ENCODE measurements around the gene PCDHA2. TPM values are rescaled to one million over a fixed set of nuclear protein-coding genes. Genes with fewer than 3 reads are reported as not detected.
"Not testable (repeated sequence)": the region's sequence is repeated elsewhere in the genome, so short reads cannot be mapped to it uniquely, and the experiment has no call there.

PCDHA2 gene
- total RNA-seq, 1 experiment from 2014 or later, result 2.4 TPM

GRCh38 chr5:140780512-140780911 is 14.1 kb upstream of the PCDHA2 start (continued):
- TF ChIP-seq HMGXB4 (CRISPR knock-in tag; IDR thresholded peaks at IDR 0.05), result no peak
- no peak for TF ChIP-seq ZMAT4 (CRISPR knock-in tag; IDR thresholded peaks at IDR 0.05)

- Mint-ChIP-seq H3K36me3 (peaks cover 30% of the 10 kb centered on the region), H3K27ac (no peak within 1 kb of the TSS), H3K4me1 (peaks cover 5% of the 10 kb centered on the region; the same call in 1 of the 2 replicates), H3K9me3 (peaks cover 53% of the 10 kb centered on the region), H3K4me3 (peak within 1 kb of the TSS; percentile 58), H3K27me3 (ENCODE audit: low read depth) (peaks cover 6% of the 10 kb centered on the region)
- CTCF ChIA-PET, result interaction anchor here (0.6 to 4.8 kb wide), 46 partner anchors 9 to 437 kb away, joined by 3 to 91 read pairs (median 5); partner anchors contain the start of genes PCDHA10, PCDHA11, PCDHA12 and PCDHA2
- DNase-seq (ENCODE audit: low spot score) (peak; percentile 24), ATAC-seq (peak; percentile 69)
- POLR2A ChIA-PET, result interaction anchor here (0.6 to 1.2 kb wide), 2 partner anchors 21 to 141 kb away, joined by 4 read pairs; no protein-coding TSS in a partner anchor
- peak; percentile 49 for TF ChIP-seq CTCF (IDR thresholded peaks at IDR 0.05)
- TF ChIP-seq TEAD4 (CRISPR knock-in tag; IDR thresholded peaks at IDR 0.05), result no peak
- no peak for TF ChIP-seq ZNF425 (CRISPR knock-in tag; conservative IDR thresholded peaks at IDR 0.05)
- no peak for TF ChIP-seq CBFB (CRISPR knock-in tag; IDR thresholded peaks at IDR 0.05; ENCODE audit: low read depth)
- TF ChIP-seq ESRRA (CRISPR knock-in tag; IDR thresholded peaks at IDR 0.05; ENCODE audit: borderline replicate concordance), result no peak
- TF ChIP-seq EMX1 (CRISPR knock-in tag; IDR thresholded peaks at IDR 0.05), result no peak
- no peak for TF ChIP-seq SMAD4 (CRISPR knock-in tag; IDR thresholded peaks at IDR 0.05)
Observed at GRCh38 chr5:140785905-140786686, 8.6 kb upstream of the PCDHA2 start, which contains the start of gene PCDHA1. Gene PCDHA1 (plus strand): TSS chr5:140786140.

GRCh38 chr5:140787422-140787821 is 7.2 kb upstream of the PCDHA2 start:
- H3K4me3 Mint-ChIP-seq; DNase-seq (ENCODE audit: low spot score); POLR2A ChIA-PET; H3K27me3 Mint-ChIP-seq (ENCODE audit: low read depth); H3K27ac Mint-ChIP-seq; H3K4me1 Mint-ChIP-seq; ATAC-seq: not testable (repeated sequence)
- CTCF ChIA-PET, result interaction anchor here (1.7 to 4.8 kb wide), 6 partner anchors 8 to 51 kb away, joined by 6 to 91 read pairs (median 15); partner anchors contain the start of genes PCDHA2 and PCDHA4
- Mint-ChIP-seq H3K9me3 (peaks cover 42% of the 10 kb centered on the region), H3K36me3 (peaks cover 20% of the 10 kb centered on the region)

GRCh38 chr5:140787849-140788504 is 6.7 kb upstream of the PCDHA2 start:
- H3K9me3 Mint-ChIP-seq, result peaks cover 37% of the 10 kb centered on the region
- not testable (repeated sequence) for H3K27ac Mint-ChIP-seq

More at GRCh38 chr5:140787849-140788504, 6.7 kb upstream of the PCDHA2 start:
- peak; percentile 10 for DNase-seq (ENCODE audit: low spot score)
- peaks cover 14% of the 10 kb centered on the region for H3K36me3 Mint-ChIP-seq
- ATAC-seq; POLR2A ChIA-PET; H3K27me3 Mint-ChIP-seq (ENCODE audit: low read depth); H3K4me1 Mint-ChIP-seq; H3K4me3 Mint-ChIP-seq: not testable (repeated sequence)
- CTCF ChIA-PET, result interaction anchor here (2.8 kb wide), 1 partner anchor 18 kb away, joined by 38 read pairs; the partner anchor contains the start of gene PCDHA4

All from WTC11 (cell line).